CD4-positive, alpha-beta T cell treated with Interleukin-6 for 4 hours (primary cell): ENCODE data around the gene PCNX2.

Experiments used
- DNase-seq: peaks from one replicate; pipeline ENCODE4 v3.0.0-alpha.2; 2020; ENCODE audit warnings: mixed read lengths

PCNX2 gene

DNA sequence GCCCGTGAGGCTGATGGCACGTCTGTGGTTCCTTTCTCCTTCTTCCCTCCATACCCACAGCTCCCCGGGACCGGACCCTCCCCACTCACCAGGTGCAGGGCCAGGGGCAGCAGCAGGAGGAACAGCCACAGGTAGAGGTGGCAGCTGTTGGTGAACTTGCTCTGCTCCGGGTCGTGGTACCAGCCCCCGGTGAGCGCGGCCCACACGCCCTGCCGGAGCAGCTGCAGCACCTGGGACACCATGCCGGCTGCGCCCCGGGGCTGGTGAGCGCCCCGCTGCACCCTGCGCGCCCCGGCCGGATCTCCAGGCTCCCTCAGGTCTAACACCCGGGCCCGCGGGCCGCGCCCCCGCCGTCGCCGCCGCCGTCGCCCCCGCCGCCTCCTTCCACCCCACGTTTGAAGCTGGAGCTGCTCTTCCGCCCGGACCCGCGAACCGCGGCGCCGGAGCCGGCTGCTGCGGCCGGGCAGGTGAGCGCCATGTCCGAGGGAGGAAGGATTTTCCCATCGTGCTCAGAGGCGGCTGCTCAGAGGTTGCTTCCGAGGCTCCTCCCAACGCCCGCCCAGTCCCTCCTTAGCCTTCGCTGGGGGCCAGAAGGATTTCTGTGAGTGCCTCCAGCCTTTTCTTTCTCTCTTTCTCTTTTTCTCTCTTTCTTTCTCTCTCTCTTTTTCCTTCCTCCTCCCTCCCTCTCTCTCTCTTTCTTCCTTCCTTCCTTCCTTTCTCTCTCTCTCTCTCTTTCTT is at the start of gene PCNX2:
PCNX2 (minus strand) TSS at position 489 of the 738 bp plus-strand sequence; CDS start at position 242, 247 bp downstream.
- DNase-seq = peak; percentile 79

DNA sequence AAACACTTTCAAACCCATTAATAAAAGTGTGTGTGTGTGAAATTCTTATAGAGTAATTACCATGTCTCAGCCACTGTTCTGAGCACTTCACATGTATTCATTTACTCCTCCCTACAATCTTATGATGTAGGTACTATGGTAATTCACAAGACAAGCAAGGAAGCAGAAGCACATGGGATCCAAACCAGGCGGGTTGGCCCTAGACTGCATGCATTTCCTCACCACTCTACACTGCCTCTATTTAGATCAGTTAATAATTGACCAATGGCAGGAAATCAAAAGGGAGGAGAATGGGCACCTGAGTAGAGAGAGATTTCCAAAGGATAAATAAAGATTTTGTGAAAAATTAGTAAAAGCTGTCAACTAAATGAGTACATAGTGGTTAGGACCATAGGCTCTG is 47.7 kb upstream of the PCNX2 start:
- no peak for DNase-seq

DNA sequence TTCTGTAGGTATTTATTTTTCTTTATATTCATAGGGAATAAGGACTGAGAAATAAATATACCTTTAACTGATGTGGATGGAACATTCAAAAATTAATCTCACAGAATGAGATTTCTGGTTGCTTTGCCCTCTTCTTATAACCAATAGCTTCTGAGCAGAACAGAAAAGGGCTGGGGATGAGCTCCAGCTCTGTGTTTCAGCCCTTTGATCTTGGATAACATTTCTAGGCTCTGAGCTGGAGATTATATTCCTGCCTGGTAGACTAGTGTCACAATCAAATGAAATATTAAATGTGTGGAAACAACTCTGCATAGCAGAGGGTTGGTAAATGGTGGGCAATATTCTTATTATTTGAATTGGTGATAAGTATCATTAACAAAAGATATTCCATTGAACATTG is 46.6 kb upstream of the PCNX2 start:
- no peak for DNase-seq

- DNase-seq = no peak
Measured at GRCh38 chr1:233340966-233341516, 45.5 kb upstream of the PCNX2 start.

DNA sequence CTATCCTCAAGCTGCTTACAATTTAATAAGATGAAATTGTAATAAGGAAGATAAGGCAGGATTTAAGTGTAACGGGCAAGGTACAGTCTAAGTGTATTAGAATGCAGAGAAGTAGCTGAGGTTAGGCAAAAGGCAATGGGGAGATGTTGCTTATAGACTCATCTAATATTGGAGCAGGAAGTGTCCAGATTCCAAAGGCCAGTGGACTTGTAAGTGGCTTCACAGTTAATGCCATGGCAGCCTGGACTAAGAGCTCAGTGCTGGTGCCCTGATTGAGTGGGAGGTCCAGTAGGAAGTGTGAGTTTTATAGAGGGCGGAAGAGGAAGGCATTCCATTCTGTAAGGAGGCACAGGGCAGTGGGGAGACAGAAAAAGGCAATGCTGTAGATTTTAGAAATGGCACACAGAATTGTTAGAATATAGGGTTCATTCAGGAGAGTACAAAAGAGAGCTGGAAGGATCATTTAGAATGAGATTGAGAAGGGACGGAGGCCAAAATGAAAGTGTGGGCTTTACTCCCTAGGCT is 44.6 kb upstream of the PCNX2 start:
- no peak for DNase-seq

DNA sequence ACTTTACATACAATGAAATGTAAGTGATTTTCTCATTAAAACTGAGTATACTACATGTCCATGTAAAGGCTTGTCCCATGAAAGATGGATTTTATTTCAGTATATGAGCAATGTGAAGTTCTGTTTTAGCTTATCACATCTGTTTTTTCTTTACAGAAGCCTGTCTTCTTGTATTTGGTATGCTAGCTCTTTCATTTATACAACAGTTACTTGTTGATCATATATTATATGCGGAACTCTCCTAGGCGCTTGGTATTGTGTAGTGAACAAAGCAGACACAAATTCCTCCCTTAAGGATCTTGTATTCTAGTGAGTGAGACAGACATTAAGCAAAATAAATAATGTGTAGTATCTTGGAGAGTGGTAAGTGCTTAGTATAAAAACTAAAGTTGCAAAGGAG is 42.6 kb upstream of the PCNX2 start:
- DNase-seq = no peak

DNA sequence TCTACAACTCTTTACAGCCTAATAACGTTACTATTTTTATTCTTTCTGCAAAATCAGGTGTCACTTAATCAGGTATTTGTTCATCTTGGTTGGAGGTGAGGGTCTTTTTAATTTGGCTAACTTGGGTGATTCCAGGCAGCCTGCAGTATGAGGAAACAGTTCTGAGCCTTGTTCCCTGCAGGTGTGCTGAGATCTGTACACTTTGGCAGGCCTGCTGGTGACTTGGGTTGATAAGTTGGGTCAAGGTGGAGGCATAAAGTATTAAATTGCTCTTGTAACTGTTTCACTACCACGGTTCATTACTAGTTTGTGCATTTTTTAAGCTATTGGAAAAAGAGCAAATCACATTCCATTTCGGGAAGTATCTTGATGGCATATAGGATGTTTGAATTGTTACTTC is 42.0 kb upstream of the PCNX2 start:
- DNase-seq = no peak

DNA sequence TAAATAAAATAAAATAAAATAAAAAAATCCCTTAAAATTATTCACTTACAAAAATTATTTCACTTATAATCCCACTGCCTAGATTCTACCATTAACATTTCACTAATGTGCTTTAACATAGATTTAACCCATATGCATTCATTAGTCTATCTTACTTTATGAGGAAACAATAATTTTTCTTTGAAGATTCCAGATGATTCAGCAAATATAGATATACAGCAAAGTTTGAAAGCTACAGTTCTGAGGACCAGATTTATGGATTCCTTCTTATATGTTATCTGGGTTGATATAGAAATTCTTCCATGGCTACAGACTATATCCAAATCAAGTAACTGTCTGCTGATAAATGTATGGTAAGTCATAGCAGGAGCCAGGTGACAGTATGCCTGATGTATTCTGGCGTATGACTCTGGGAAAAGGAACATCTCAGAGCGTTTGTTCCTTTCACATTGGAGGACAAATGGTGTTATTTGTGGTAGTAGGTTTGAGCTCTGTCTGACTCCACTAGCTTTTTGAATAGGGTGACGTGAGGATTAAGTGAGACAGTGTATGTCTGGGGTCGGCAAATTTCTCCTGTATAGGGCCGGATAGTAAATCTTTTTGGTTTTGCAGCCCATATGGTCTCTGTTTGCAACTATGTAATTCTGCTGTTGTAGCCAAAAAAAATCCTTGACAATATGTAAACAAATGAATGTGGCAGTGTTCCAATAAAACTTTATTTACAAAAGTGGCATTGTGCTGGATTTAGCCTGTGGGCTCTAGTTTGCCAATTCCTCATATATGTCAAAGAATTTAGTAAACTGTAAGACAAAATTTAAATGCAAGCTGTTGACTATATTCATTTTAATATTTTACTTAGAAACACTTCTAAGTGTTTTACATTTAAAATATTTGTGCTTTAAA is 41.3 kb upstream of the PCNX2 start:
- no peak for DNase-seq

DNA sequence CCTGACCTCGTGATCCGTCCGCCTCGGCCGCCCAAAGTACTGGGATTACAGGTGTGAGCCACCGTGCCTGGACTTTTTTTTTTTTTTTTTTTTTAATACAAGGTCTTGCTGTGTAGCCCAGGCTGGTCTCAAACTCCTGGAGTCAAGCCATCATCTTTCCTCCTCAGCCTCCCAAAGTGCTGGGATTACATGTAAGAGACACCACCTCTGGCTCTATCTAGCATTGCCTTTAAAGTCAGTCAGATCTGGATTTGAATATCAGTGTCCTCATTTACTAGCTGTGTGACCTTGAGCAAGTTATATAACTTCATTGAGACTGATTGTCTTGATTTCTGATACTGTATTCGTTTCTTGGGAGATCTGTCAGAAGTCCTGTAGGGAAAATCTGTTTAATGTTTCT is 38.6 kb upstream of the PCNX2 start:
- no peak for DNase-seq

DNA sequence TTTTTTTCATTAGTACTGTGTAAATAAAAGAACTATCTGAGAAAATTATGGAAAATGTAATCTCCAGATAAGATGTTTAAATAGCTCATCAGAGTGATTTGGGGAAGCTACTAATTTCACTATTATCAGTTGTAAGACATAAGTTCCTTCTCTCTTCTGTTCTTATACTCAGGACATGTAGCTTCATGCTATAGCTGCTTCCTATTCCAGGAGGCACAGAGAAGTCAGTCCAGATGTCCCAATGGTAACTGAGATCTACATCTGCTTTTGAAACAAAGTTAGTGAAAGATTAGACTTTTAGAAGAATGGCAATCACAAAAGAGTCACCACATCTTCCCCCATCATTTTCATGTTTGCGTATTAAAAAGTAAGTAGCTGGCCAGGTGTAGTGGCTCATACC is 37.6 kb upstream of the PCNX2 start:
- DNase-seq = no peak

DNA sequence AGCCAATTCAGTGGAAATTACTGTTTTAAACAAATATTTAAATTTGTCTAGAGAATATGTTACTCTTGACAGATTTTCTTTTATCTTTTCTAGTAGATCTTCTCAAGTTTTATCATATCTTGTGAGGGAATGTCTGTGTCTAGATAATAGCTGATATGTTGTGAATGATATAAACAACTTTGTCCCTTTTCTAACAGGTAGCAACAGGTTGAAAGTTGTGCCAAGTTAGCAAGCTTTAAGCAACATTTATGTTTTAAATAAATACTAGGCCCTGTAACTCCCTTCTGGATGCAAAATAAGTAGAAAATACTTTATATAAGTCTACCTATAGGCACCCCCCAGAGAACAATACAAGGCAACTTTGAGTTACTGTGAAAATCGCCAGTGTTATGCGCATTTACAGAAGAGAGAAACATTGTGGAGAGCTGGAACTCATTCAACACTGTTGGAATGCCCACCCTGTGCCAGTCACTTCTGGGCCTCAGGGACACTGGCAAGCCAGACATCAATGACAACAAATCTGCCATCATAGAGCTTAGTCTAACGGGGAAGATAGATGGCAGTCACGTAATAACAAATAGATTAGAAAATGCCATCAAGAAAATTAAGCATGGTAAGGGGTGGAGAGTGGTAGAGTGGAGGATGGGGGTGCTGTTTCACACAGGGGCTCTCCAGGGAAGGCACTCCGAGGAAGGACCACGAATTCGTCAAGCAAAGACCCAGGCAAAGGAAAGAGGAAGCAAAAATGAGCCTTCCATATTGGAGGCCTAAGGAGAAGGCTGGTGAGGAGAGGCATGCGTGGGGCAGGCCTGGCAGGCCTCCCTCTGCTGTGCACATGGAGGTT is 36.4 kb upstream of the PCNX2 start:
- DNase-seq = no peak

DNA sequence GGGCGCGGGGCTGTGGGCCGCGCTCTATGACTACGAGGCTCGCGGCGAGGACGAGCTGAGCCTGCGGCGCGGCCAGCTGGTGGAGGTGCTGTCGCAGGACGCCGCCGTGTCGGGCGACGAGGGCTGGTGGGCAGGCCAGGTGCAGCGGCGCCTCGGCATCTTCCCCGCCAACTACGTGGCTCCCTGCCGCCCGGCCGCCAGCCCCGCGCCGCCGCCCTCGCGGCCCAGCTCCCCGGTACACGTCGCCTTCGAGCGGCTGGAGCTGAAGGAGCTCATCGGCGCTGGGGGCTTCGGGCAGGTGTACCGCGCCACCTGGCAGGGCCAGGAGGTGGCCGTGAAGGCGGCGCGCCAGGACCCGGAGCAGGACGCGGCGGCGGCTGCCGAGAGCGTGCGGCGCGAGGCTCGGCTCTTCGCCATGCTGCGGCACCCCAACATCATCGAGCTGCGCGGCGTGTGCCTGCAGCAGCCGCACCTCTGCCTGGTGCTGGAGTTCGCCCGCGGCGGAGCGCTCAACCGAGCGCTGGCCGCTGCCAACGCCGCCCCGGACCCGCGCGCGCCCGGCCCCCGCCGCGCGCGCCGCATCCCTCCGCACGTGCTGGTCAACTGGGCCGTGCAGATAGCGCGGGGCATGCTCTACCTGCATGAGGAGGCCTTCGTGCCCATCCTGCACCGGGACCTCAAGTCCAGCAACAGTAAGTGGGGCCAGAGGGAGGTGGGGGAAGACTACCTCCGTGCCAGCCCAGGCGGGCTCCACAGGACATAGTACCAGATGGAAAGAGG is 32.8 kb upstream of the PCNX2 start:
- DNase-seq = peak; percentile 46

DNA sequence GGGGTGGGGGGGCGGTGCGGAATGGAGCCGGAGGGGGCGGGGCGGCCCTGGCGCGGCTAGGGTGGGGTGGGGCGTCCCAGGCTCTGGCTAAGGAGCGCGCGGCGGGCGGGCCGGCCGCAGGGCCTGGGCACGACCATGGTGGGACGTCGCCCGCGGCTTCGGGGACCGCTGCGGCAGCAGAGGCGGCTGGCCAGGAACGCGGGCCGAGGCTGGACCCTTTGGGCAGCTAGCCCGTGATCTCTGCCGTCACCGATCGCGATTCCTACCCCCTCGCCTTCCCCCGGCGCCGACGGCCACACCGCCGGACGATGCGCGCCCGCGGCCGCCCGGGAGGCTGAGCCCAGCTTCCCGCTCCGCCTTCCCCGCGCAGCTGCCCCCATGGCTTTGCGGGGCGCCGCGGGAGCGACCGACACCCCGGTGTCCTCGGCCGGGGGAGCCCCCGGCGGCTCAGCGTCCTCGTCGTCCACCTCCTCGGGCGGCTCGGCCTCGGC is 32.2 kb upstream of the PCNX2 start, which contains the start of gene MAP3K21:
MAP3K21 (plus strand) TSS at position 74 of the 491 bp plus-strand sequence; CDS start at position 379, 305 bp downstream.
- no peak for DNase-seq

- DNase-seq = peak; percentile 98
Measured at GRCh38 chr1:233326811-233327650, 31.5 kb upstream of the PCNX2 start.

GRCh38 chr1:233326319-233326718 is 30.8 kb upstream of the PCNX2 start:
- no peak for DNase-seq

DNA sequence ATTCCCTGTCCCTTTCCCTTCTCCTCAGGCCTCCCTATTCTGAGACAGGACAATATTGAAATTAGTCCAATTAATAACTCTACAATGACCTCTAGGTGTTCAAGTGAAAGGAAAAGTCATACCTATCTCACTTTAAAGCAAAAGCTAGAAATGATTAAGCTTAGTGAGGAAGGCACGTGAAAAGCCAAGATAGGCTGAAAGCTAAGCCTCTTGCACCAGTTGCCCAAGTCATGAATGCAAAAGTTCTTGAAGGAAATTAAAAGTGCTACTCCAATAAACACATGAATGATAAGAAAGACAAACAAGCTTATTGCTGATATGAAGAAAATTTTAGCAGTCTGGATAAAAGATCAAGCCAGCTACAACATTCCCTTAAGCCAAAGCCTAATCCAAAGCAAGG is 28.2 kb upstream of the PCNX2 start:
- DNase-seq = no peak

DNA sequence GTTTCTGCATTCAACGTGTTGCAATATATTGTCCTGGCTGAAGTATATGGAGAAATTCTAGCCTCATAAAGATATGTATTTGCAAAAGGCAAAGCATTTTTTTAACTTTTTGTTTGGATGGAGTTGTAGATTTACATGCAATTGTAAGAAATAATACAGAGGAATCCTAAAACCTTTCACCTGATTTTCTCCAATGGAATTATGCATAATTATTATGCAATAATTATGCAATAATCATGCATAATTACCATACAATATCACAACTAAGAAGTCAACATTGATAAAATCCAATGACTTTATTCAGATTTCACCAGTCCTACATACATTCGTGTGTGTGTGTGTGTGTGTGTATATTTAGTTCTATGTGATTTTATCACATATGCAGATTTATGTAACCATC is 24.5 kb upstream of the PCNX2 start:
- DNase-seq = no peak

GRCh38 chr1:233319272-233319671 is 23.7 kb upstream of the PCNX2 start:
- DNase-seq = no peak

- DNase-seq = no peak
Measured at GRCh38 chr1:233316473-233316872, 20.9 kb upstream of the PCNX2 start.

DNA sequence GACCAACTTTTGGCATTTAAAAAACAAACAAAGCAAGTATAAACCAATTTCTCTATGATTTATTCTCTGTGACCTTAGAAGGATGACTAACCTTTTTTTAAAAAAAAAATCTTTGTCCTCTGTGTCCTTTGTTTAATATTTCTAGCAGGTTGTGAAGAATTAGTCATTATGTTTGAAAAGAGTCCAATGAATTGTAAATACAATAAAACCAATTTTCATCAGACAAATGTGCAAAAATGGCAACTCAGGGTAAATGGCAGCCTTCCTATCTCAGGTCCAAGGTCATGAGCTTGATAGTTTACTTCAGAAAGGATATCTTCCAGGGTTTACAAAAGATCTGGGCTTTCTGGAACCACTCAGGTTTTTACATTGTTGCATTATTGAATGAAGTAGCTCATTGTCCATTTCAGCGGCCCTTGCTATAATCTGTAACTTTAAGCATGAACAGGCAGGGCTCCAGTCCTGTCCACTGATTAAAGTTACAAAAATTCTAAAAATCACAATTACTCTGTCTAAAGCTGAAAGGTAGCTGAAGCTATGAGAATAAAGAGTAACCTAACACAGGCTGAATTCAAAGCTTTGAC is 20.3 kb upstream of the PCNX2 start:
- DNase-seq = no peak
